ENCODE results near the gene PPIP5K1. TPM values are rescaled to one million over a fixed set of nuclear protein-coding genes. Genes with fewer than 3 reads are reported as not detected.

Gene PPIP5K1
- total and polyA plus RNA-seq, 9 of the 15 experiments (the other 6 are each of a cell fraction or from before 2014, with no cell fraction given), result 2.5 to 74.6 (median 35.1) TPM

GRCh38 chr15:43509660-43510199, 80.3 kb downstream of the PPIP5K1 start (continued):
- no peak for TF ChIP-seq MEIS2 (IDR thresholded peaks at IDR 0.05; ENCODE audit: partially characterized antibody)
- TF ChIP-seq NFRKB (IDR thresholded peaks at IDR 0.05; ENCODE audit: low read depth), result peak; percentile 8; the same call in 1 of the 2 replicates
- TF ChIP-seq STAT5B (CRISPR knock-in tag; IDR thresholded peaks at IDR 0.05), result no peak
- 0 out of 2 replicates have a peak, but pooled peaks have one; percentile 20 for TF ChIP-seq SNIP1 (IDR thresholded peaks at IDR 0.05; ENCODE audit: low read depth)
- TF ChIP-seq BMI1 (IDR thresholded peaks at IDR 0.05; ENCODE audit: low read length), result no peak
- no peak for TF ChIP-seq ARID1B (IDR thresholded peaks at IDR 0.05)
- TF ChIP-seq ZNF311 (CRISPR knock-in tag; IDR thresholded peaks at IDR 0.05), result no peak
- TF ChIP-seq ZHX1 (conservative IDR thresholded peaks at IDR 0.05; ENCODE audit: low read length), result no peak
- TF ChIP-seq SMAD4 (CRISPR knock-in tag; conservative IDR thresholded peaks at IDR 0.05), result no peak
- peak; percentile 38; the same call in 1 of the 2 replicates for TF ChIP-seq MTA1 (IDR thresholded peaks at IDR 0.05; ENCODE audit: borderline replicate concordance)
- TF ChIP-seq PBX2 (CRISPR knock-in tag; IDR thresholded peaks at IDR 0.05; ENCODE audit: low read depth), result no peak
- no peak for TF ChIP-seq PBX2 (tag; conservative IDR thresholded peaks at IDR 0.05; ENCODE audit: low read depth)
- TF ChIP-seq ZNF217 (CRISPR knock-in tag; IDR thresholded peaks at IDR 0.05), result no peak
- no peak for TF ChIP-seq HIVEP1 (CRISPR knock-in tag; IDR thresholded peaks at IDR 0.05)
- TF ChIP-seq KDM1A (IDR thresholded peaks at IDR 0.05), result no peak

Data from K562 (cell line).